HEK293T (cell line): ENCODE results near the gene TFEB.

Experiments used
- ARNT ChIP-seq: fragments of 450-650 bp; IDR thresholded peaks from 2 replicates; pipeline ENCODE4 v1.6.1; 2017; ENCODE audit warnings: mild to moderate bottlenecking
- BHLHE40 ChIP-seq: fragments of 450-650 bp; IDR thresholded peaks from 2 replicates; pipeline ENCODE4 v1.6.1; 2016; ENCODE audit warnings: mild to moderate bottlenecking, moderate library complexity, borderline replicate concordance
- ELF4 ChIP-seq: fragments of 450-650 bp; IDR thresholded peaks from 2 replicates; pipeline ENCODE4 v1.6.1; 2017; ENCODE audit warnings: antibody characterized with exemption
- FOXA1 ChIP-seq: fragments of 450-650 bp; IDR thresholded peaks from 2 replicates; pipeline ENCODE4 v1.6.1; 2016; ENCODE audit warnings: mild to moderate bottlenecking
- FOXK2 ChIP-seq: fragments of 450-650 bp; IDR thresholded peaks from 2 replicates; pipeline ENCODE4 v1.6.1; 2016; ENCODE audit warnings: mild to moderate bottlenecking
- FOXM1 ChIP-seq: fragments of 450-650 bp; IDR thresholded peaks from 2 replicates; pipeline ENCODE4 v1.6.1; 2017; ENCODE audit warnings: mild to moderate bottlenecking, borderline replicate concordance
- HDGF ChIP-seq: fragments of 450-650 bp; IDR thresholded peaks from 2 replicates; pipeline ENCODE4 v1.6.1; 2017; ENCODE audit warnings: antibody characterized with exemption, borderline replicate concordance
- L3MBTL2 ChIP-seq: fragments of 450-650 bp; conservative IDR thresholded peaks from 2 replicates; pipeline ENCODE4 v1.6.1; 2016; ENCODE audit warnings: mild to moderate bottlenecking
- PKNOX1 ChIP-seq: fragments of 450-650 bp; IDR thresholded peaks from 2 replicates; pipeline ENCODE4 v1.6.1; 2016
- SP1 ChIP-seq: fragments of 450-650 bp; IDR thresholded peaks from 2 replicates; pipeline ENCODE4 v1.6.1; 2017
- TARDBP ChIP-seq: fragments of 450-650 bp; IDR thresholded peaks from 2 replicates; pipeline ENCODE4 v1.6.1; 2016
- ZNF384 ChIP-seq: fragments of 450-650 bp; IDR thresholded peaks from 2 replicates; pipeline ENCODE4 v1.6.1; 2016

- TF ChIP-seq SP1 (no peak), ZNF384 (no peak), HDGF (no peak), ELF4 (no peak), PKNOX1 (no peak), ARNT (no peak), TARDBP (no peak), BHLHE40 (no peak), FOXA1 (no peak), FOXK2 (no peak), FOXM1 (no peak), L3MBTL2 (no peak)
Observed at GRCh38 chr6:41726876-41727275, 8.5 kb downstream of the TFEB start.
